Fibroblast of gingiva (primary cell): ENCODE measurements around the gene FCRLB.
"Not testable (repeated sequence)": the region's sequence is repeated elsewhere in the genome, so short reads cannot be mapped to it uniquely, and the experiment has no call there.

Source experiments
- DNase-seq: peaks from one replicate; pipeline ENCODE4 v3.0.0-alpha.2; 2011; ENCODE audit warnings: low read depth

The FCRLB gene

GRCh38 chr1:161720956-161721737 lies at the start of gene FCRLB:
FCRLB (plus strand) TSS chr1:161721544; CDS start chr1:161722673, 1,129 bp downstream.
- no peak for DNase-seq

- DNase-seq = not testable (repeated sequence)
Measured at GRCh38 chr1:161673437-161673836, 47.9 kb upstream of the FCRLB start.

- DNase-seq = not testable (repeated sequence)
Measured at GRCh38 chr1:161674447-161674846, 46.9 kb upstream of the FCRLB start.

- not testable (repeated sequence) for DNase-seq
Measured at GRCh38 chr1:161674908-161675307, 46.4 kb upstream of the FCRLB start.

- DNase-seq = no peak
Measured at GRCh38 chr1:161676441-161676840, 44.9 kb upstream of the FCRLB start.

- no peak for DNase-seq
Measured at GRCh38 chr1:161676958-161677689, 44.2 kb upstream of the FCRLB start.

GRCh38 chr1:161678500-161678899 lies 42.8 kb upstream of the FCRLB start:
- DNase-seq = no peak

GRCh38 chr1:161681879-161682278 lies 39.5 kb upstream of the FCRLB start:
- DNase-seq = no peak

- no peak for DNase-seq
Measured at GRCh38 chr1:161688946-161689345, 32.4 kb upstream of the FCRLB start.

- no peak for DNase-seq
Measured at GRCh38 chr1:161691846-161692245, 29.5 kb upstream of the FCRLB start.

- DNase-seq = not testable (repeated sequence)
Measured at GRCh38 chr1:161693020-161693712, 28.2 kb upstream of the FCRLB start.

- not testable (repeated sequence) for DNase-seq
Measured at GRCh38 chr1:161698302-161698701, 23.0 kb upstream of the FCRLB start.

GRCh38 chr1:161702250-161702649 lies 19.1 kb upstream of the FCRLB start:
- no peak for DNase-seq

- no peak for DNase-seq
Measured at GRCh38 chr1:161705537-161705936, 15.8 kb upstream of the FCRLB start.

- peak; percentile 50 for DNase-seq
Measured at GRCh38 chr1:161706113-161706481, 15.2 kb upstream of the FCRLB start.

GRCh38 chr1:161706482-161707347 lies 14.6 kb upstream of the FCRLB start, which contains the start of gene FCRLA:
FCRLA (plus strand) TSS chr1:161707229; CDS start chr1:161707265, 36 bp downstream.
- peak; percentile 79 for DNase-seq

GRCh38 chr1:161707503-161707902 lies 13.8 kb upstream of the FCRLB start:
- DNase-seq = no peak

GRCh38 chr1:161709373-161709772 lies 12.0 kb upstream of the FCRLB start:
- DNase-seq = no peak

GRCh38 chr1:161710560-161710959 lies 10.8 kb upstream of the FCRLB start:
- no peak for DNase-seq

GRCh38 chr1:161718559-161719324 lies 2.6 kb upstream of the FCRLB start:
- DNase-seq = no peak

GRCh38 chr1:161719325-161719611 lies 2.1 kb upstream of the FCRLB start:
- DNase-seq = no peak
